Fibroblast of mammary gland (primary cell): Measurements from ENCODE around the gene KCNQ1.

Source experiments
- DNase-seq: peaks from one replicate; pipeline ENCODE4 v3.0.0-alpha.2; 2010; ENCODE audit warnings: low read depth
- H3K4me3 ChIP-seq: 2 replicates; pipeline ENCODE4 v1.5.1; 2011; ENCODE audit warnings: low read depth, mild to moderate bottlenecking, low read length, moderate library complexity; ENCODE audit not compliant: control insufficient read depth
- CTCF ChIP-seq: conservative IDR thresholded peaks from 2 replicates; pipeline ENCODE4 v1.5.1; 2011; ENCODE audit warnings: low read depth, low read length, inconsistent platforms; ENCODE audit not compliant: control insufficient read depth, insufficient read depth

KCNQ1 gene

GRCh38 chr11:2462986-2463765 is 18.4 kb downstream of the KCNQ1 start:
- DNase-seq = no peak
- no peak for TF ChIP-seq CTCF
- no peak overlapping the region for H3K4me3 ChIP-seq

GRCh38 chr11:2463766-2464277 is 19.0 kb downstream of the KCNQ1 start:
- DNase-seq = no peak
- no peak overlapping the region for H3K4me3 ChIP-seq
- no peak for TF ChIP-seq CTCF

- TF ChIP-seq CTCF = no peak
- no peak for DNase-seq
- no peak overlapping the region for H3K4me3 ChIP-seq
Measured at GRCh38 chr11:2464451-2465165, 19.8 kb downstream of the KCNQ1 start.

GRCh38 chr11:2465202-2466068 is 20.6 kb downstream of the KCNQ1 start:
- no peak for TF ChIP-seq CTCF
- DNase-seq = no peak

GRCh38 chr11:2466069-2466801 is 21.4 kb downstream of the KCNQ1 start:
- no peak for DNase-seq
- no peak overlapping the region for H3K4me3 ChIP-seq
- TF ChIP-seq CTCF = no peak

More at GRCh38 chr11:2465202-2466068, 20.6 kb downstream of the KCNQ1 start:
- no peak overlapping the region for H3K4me3 ChIP-seq
